Fibroblast of peridontal ligament (primary cell): ENCODE results near the gene RDH13.
"Not testable (repeated sequence)": the region's sequence is repeated elsewhere in the genome, so short reads cannot be mapped to it uniquely, and the experiment has no call there.

Experiments
- DNase-seq: peaks from one replicate; pipeline ENCODE4 v3.0.0-alpha.2; 2010; ENCODE audit errors: extremely low read depth

RDH13 gene

GRCh38 chr19:55062735-55063491, at the start of gene RDH13:
TSS of gene RDH13 (minus strand) at chr19:55063148. CDS start at chr19:55063032, 116 bp downstream.
- peak; percentile 95 for DNase-seq

GRCh38 chr19:55112246-55112776, 49.4 kb upstream of the RDH13 start:
- no peak for DNase-seq

GRCh38 chr19:55111238-55111831, 48.4 kb upstream of the RDH13 start:
- no peak for DNase-seq

GRCh38 chr19:55109527-55110291, 46.8 kb upstream of the RDH13 start:
- DNase-seq = no peak

- DNase-seq = not testable (repeated sequence)
Observed at GRCh38 chr19:55107252-55107651, 44.3 kb upstream of the RDH13 start.

GRCh38 chr19:55106591-55106990, 43.6 kb upstream of the RDH13 start:
- no peak for DNase-seq

- DNase-seq = no peak
Observed at GRCh38 chr19:55105237-55105636, 42.3 kb upstream of the RDH13 start.

GRCh38 chr19:55103190-55103589, 40.2 kb upstream of the RDH13 start:
- no peak for DNase-seq

- DNase-seq = no peak
Observed at GRCh38 chr19:55101261-55101660, 38.3 kb upstream of the RDH13 start.

GRCh38 chr19:55099557-55100506, 36.9 kb upstream of the RDH13 start:
- DNase-seq = peak; percentile 15

- no peak for DNase-seq
Observed at GRCh38 chr19:55098716-55099556, 36.0 kb upstream of the RDH13 start.

- no peak for DNase-seq
Observed at GRCh38 chr19:55097864-55098715, 35.1 kb upstream of the RDH13 start.

GRCh38 chr19:55096061-55096701, 33.2 kb upstream of the RDH13 start:
- no peak for DNase-seq

GRCh38 chr19:55095260-55096060, 32.5 kb upstream of the RDH13 start:
- no peak for DNase-seq

GRCh38 chr19:55094456-55095259, 31.7 kb upstream of the RDH13 start:
- no peak for DNase-seq

- no peak for DNase-seq
Observed at GRCh38 chr19:55092423-55093318, 29.7 kb upstream of the RDH13 start.
